NCI-H460 (cell line): Measurements from ENCODE around the gene FHAD1. TPM values are rescaled to one million over a fixed set of nuclear protein-coding genes. Genes with fewer than 3 reads are reported as not detected.

ENCODE experiments used
- DNase-seq: peaks from one replicate; pipeline ENCODE4 v3.0.0-alpha.2; 2016; ENCODE audit warnings: low read depth; ENCODE audit errors: extremely low read depth
- total RNA-seq: library from RNA; depleted of rRNA; stranded (reverse); fragments of >200 nt; shearing (Covaris generic); gene quantifications from 2 replicates; pipeline ENCODE4 v1.2.3, GENCODE V29; 2014

Gene FHAD1
- total RNA-seq, 1 experiment from 2014 or later, result 101 TPM

GRCh38 chr1:15410223-15410883 lies 163.3 kb downstream of the FHAD1 start:
- DNase-seq, result no peak

DNA sequence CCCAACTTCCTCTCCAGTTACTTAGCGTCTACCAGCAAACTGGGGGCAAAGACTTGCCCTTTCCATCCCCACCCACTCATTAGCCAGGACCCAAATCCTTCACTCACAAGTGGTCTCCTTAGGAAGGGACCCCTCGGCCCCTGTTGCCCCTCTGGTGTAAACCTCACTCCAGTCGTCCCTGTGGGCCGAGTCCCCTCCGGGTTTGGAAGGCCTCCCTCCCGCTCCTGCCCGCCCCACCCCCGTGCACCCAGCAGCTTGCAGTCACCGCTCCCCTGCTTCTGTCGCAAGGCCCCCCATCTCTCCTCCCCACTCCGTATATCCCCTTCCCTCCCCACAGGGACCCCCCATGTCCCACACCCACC lies 163.8 kb downstream of the FHAD1 start:
- no peak for DNase-seq

- DNase-seq, result no peak
These were observed 164.6 kb downstream of the FHAD1 start for GRCh38 chr1:15411593-15412137.

DNA sequence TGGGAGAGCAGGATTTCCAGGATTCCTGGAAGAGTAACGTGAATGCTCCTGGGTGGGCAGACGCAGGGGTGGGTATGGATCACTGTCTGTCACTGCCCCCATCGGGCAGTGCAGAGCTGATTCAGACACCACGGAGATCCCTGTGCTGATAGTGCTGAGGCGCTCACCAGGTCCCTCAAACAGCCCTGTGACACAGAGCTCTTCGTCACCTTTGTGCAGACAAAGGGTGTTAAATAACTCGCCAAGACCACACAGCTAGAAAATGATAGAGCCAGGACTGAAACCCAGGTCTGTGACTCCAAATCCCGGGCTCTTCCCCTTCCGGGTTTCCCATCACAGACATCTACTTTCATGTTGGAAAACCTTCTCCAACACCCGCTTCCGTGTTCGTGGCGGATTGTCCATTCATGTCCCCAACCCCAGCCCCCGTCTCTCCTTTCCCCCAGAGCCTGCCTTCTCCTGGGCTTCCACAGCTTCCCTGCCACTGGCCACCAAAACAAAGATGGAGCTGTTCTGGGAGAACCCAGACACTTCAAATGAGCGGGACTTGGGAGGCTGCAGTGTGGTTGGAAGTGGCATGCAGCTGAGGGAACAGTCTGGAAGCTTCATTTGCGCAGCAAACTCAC lies 165.3 kb downstream of the FHAD1 start:
- DNase-seq, result no peak

DNA sequence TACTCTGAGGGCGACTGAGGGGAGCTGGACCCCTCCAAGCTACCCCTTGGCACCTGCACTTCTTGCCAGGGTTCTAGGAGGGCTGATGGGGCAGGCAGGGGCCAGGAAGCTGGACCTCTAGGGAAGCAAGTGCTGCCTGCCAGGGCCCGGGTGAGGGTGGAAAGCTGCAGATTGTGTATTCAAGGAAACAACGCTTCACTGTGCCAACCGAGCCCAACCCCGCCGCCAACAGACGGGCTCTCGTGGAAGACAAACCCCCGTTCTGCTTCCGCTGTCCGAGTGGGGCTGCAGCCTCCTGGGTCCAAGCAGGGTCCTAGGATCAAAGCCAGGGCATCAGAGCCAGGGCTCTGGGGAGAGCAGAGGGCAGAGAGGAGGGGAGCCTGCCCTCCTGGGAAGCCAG lies 165.8 kb downstream of the FHAD1 start:
- DNase-seq, result no peak

DNA sequence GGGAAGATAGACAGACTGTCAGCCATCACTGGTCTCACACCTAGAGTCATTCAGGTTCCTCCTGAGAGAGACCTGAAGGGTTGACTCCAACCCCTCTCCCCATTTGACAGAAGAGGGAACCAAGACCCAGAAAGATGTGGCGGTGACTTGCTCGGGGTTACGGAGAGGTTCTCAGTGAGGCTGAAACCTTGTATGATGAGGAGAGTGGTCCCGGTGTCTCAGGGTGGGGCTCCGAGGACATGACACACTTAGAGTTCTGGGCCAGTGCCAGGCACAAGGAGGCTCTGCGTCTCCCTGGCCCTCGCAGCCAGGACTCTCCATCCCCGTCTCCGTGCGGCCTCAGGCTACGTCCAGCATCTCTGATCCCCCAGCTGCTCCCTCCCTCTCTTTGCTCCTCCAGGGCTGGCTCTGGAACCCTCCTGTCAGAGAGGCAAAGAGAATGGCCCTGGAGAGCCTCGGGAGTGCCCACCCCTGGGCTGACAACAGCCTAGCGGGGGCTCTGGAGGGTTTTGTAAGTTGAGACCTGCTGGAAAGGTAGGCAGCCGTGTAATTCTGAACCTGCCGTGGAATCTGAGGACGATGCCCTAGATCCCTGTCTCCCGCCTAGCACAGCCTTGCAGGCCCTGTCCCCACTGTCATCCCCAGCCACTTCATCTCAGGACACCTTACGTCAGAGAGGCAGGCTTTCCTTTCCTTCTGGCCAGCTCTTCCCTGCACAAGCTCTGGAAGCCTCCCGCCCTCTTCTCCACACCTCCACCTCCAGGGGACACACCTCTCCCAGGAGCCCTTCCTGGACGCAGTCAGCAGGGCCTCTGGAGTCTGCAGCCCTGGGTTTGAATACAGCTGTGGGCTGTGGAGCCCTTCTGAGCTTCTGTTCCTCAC lies 166.8 kb downstream of the FHAD1 start:
- no peak for DNase-seq

- DNase-seq, result no peak
These were observed 167.5 kb downstream of the FHAD1 start for GRCh38 chr1:15414445-15414983.

DNA sequence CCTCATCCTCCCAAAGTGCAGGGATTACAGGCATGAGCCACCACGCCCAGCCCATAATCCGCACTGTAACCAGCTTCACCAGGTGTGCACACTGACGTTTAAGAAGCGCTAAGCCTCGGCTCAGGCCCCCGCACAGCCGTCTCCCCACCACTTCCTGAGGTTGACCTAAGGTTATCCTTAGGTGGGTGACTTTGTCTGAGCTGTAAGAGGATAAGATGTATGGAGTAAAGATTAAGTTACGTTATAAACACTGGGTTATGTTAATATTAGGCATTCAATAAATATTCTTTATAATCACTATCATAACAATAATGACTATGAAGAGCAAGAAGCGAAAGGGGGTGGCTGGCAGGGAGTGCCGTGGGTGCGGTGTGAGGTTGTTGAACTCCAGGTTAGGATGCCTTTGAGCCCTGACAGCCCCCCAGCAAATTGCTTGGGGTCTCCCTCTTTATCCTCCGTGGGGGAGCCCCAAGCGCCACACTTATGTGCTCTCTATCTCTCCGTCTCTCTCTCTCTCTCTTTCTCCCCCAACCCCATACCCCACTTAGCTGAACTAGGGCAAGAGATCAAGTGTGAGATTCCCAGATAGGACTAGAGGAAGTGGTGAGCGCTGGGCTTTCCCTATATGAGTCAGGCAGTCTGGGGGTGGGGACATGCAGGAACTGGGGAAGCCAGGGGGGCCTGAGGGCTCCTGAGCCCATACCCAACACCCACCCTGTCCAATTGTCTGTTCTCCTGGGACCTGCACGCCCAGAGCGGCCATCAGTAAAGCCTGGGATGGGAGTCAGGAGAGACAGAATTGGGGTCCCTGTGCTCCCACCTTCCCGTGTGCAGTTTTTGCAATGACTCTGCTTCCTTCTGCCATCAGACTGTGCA lies 170.3 kb downstream of the FHAD1 start:
- no peak for DNase-seq

GRCh38 chr1:15418806-15419515 lies 171.9 kb downstream of the FHAD1 start:
- no peak for DNase-seq

DNA sequence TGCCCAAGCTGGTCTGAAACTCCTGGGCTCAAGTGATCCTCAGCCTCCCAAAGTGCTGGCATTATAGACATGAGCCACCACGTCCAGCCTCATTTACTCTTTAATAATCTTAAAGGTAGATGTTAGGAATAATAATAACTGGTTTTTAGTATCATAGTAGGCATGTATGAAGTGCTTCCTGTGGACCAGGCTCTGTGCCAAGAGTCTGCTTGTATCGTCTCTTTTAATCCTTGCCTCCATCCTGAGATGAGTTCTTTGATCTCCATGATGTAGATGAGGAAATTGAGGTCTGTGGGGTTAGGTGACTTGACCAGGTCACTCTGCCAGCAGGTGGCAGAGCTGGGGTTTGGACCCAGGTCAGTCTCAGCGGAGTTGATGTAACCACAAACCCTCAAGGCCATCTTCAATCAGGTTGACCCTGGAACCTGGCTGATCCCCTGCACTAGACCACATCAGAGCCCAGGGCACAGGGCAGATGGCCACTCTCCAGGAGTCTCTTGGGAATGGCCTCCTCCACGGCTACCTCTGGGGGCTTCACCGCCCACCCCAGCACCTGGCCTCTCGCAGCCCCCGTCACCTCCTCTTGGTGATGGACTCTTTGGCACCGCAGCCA lies 173.9 kb downstream of the FHAD1 start:
- DNase-seq, result no peak

DNA sequence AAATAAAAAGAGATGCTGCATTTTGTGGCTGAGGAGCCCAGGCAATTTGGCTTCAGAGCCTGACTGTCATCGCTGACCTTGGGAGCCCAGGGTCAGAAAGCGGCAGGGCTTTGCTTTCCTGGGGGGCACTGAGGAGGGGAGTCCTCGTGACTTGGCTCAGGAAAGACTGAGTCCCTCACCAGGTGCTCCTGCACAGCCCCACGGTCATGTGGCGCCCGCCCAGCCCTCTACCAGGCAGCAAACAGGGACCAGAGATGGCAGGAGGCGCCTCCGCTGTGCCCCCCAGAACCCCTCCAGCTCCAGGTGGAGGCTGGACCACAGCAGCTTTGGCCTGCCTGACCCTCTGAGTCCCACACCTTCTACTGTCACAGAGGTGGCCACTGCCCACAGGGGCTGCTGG lies 175.8 kb downstream of the FHAD1 start:
- DNase-seq, result no peak

- no peak for DNase-seq
These were observed 176.5 kb downstream of the FHAD1 start for GRCh38 chr1:15423355-15424077.

DNA sequence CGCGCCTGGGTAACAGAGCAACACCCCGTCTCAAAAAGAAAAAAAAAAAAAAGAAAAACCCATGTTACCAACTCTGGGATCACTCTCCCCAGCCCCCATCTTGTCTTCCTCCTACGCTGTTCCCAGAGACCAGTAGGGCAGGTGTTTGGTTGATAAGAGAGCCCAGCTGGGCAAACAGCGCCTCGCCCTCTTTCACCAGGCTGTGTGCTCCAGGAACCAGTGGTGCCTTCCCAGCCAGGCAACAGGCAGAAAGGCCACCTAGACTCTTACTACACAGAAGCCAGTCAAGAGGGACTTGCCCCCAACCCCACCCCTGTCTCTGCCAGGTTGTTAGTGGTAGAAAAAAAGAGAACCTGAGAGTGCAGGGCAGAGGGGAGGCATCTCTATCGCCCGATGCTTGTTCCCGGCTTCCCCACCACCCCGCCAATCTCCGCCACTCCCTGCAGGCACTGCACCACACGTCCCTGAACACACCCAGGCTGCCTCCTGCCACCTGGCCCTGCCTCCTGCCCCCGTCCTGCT lies 177.2 kb downstream of the FHAD1 start:
- DNase-seq, result no peak

GRCh38 chr1:15424981-15425380 lies 178.0 kb downstream of the FHAD1 start:
- no peak for DNase-seq

DNA sequence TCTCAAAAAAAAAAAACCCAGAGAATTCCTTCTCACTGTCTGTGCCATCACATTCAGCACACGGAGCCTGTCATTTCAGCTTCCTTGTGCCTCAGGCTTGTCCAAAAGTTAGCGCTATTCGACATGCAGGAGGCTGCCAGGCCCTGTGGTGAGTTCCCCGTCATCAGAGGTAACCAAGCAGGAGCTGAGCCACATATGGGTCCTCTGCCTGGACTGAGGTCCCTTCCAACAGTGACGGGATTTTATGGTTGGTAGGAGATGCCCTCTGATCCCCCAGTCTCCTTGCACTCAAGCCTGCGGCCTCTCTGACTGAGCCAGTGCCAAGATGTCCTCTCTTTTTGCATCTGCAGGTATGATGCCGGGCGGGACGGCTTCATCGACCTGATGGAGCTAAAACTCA lies 178.5 kb downstream of the FHAD1 start:
- no peak for DNase-seq

DNA sequence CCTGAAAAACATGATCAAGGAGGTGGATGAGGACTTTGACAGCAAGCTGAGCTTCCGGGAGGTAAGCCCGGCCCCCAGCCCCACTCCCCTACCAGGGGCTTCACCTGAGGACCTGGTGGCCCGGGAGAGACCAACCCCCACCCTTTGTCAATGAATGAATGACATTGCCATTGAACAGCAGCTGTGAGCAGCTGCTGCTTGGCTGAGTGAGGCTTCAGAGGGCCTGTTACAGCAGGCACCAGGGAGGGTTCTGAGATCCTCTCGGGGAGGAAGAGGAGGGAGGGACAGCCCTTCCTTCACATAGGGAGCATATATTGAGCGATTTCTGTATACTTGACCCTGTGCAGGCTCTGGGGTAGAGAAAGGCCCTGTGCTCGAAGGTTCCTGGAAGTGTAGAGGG lies 178.9 kb downstream of the FHAD1 start:
- no peak for DNase-seq

DNA sequence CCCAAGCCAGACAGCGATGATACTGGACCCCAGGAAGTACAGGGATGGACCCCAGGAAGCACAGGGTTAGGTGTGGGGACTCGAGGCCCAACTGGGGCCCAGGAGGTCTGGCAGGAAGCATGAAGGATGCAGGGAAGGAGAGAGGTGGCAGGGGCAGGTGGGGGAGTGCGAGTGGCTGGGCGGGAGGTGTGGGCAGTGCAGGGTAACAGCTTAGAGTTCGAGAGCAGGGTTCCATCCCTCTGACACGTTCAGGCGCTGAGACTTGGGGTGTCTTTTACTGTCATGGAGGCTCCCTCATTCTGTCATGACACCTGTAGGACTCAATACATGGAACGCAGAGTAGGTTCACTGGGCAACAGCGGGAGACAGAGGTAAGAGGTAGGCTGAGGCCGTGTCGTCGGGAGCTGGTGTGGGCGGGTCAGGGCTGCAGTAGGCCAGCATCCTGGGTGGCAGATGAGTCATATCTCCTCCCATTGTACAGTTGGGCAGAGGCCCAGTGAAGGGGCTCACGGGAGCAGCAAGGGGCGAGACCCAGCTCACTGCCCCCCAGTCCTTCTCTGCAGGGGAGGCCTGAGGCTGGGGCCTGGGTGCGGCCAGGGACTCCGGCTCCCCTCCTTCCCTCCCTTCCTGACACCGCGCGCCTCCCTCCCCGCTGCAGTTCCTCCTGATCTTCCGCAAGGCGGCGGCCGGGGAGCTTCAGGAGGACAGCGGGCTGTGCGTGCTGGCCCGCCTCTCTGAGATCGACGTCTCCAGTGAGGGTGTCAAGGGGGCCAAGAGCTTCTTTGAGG lies 179.7 kb downstream of the FHAD1 start:
- DNase-seq, result peak; percentile 67
